Type B pancreatic cell (in vitro differentiated cells): ENCODE data around the gene STEAP1B. TPM values are rescaled to one million over a fixed set of nuclear protein-coding genes. Genes with fewer than 3 reads are reported as not detected.
"Not testable (repeated sequence)": the region's sequence is repeated elsewhere in the genome, so short reads cannot be mapped to it uniquely, and the experiment has no call there.

Experiments used
- DNase-seq: peaks from one replicate; pipeline ENCODE4 v3.0.0; 2021; ENCODE audit warnings: mixed read lengths; ENCODE audit not compliant: unreplicated experiment; ENCODE audit errors: extremely low spot score
- H3K27ac Mint-ChIP-seq: 2 replicates; pipeline ENCODE4 v1.8.0; 2021; ENCODE audit warnings: mild to moderate bottlenecking, mixed read lengths
- H3K27me3 Mint-ChIP-seq: 2 replicates; pipeline ENCODE4 v1.8.0; 2021; ENCODE audit warnings: mixed read lengths
- H3K36me3 Mint-ChIP-seq: 2 replicates; pipeline ENCODE4 v1.8.0; 2021; ENCODE audit warnings: mixed read lengths
- H3K4me1 Mint-ChIP-seq: one replicate; pipeline ENCODE4 v1.8.0; 2021; ENCODE audit warnings: mixed read lengths; ENCODE audit not compliant: unreplicated experiment
- H3K4me3 Mint-ChIP-seq: 2 replicates; pipeline ENCODE4 v1.8.0; 2021; ENCODE audit warnings: mild to moderate bottlenecking, mixed read lengths
- H3K9me3 Mint-ChIP-seq: 2 replicates; pipeline ENCODE4 v1.8.0; 2021; ENCODE audit warnings: mixed read lengths
- total RNA-seq: library from RNA; stranded (reverse); gene quantifications from 2 replicates; pipeline ENCODE4 v1.2.1, GENCODE V29; 2021; ENCODE audit warnings: low replicate concordance
- TF ChIP-seq, protein P1 (sequence below): fragments of 200-600 bp; sonication (generic); conservative IDR thresholded peaks from 2 replicates; pipeline ENCODE4 v1.5.0; 2021; ENCODE audit warnings: antibody characterized with exemption, mild to moderate bottlenecking

STEAP1B gene
- total RNA-seq, 1 donor from 2014 or later: 2.0 TPM

DNA sequence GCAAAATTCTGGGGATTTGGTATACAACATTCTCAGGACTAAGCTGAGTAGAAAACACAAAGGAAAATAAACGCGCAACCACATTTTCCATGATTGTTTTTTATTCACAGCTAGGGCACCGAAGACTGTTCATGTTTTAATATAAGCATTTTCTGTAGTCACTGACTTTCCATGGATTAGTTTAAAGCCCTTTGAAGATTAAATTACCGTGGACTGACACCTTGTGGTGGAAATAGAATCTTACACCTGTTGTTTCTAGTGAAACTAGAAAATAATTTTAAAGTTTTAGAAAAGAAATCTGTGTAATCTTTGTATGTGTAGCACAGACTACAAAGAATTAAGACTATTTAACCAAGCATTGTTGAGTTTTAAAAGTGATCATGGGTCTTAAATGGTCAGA lies 1.3 kb upstream of the STEAP1B start:
- peaks cover 34% of the 10 kb centered on the region for H3K27me3 Mint-ChIP-seq
- TF ChIP-seq, protein P1, sequence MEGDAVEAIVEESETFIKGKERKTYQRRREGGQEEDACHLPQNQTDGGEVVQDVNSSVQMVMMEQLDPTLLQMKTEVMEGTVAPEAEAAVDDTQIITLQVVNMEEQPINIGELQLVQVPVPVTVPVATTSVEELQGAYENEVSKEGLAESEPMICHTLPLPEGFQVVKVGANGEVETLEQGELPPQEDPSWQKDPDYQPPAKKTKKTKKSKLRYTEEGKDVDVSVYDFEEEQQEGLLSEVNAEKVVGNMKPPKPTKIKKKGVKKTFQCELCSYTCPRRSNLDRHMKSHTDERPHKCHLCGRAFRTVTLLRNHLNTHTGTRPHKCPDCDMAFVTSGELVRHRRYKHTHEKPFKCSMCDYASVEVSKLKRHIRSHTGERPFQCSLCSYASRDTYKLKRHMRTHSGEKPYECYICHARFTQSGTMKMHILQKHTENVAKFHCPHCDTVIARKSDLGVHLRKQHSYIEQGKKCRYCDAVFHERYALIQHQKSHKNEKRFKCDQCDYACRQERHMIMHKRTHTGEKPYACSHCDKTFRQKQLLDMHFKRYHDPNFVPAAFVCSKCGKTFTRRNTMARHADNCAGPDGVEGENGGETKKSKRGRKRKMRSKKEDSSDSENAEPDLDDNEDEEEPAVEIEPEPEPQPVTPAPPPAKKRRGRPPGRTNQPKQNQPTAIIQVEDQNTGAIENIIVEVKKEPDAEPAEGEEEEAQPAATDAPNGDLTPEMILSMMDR: peak; percentile 74
- H3K36me3 Mint-ChIP-seq, H3K9me3 Mint-ChIP-seq, DNase-seq: not testable (repeated sequence)
- peak overlapping the region; percentile 50 for H3K27ac Mint-ChIP-seq
- peaks cover 14% of the 10 kb centered on the region for H3K4me1 Mint-ChIP-seq
- peak overlapping the region; percentile 69 for H3K4me3 Mint-ChIP-seq

DNA sequence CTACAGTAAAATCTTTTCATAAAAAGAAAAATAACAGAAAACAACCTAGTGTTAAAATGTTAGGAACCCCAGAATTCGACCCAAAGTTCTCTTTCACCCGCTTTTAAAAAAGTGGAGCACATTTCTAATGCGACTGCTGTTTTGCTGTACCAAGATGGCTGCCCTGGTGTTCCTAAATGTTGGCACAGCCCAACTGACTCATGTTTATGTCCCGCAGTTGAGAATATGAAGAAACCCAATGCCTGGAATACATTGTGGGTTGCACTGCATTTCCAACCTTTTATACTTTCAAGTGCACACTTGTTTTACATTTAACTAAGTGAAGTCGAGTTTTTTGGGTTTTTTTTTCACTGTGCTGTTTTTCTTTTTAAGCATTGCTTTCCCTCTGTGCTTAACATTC lies 944 bp downstream of the STEAP1B start:
- peak overlapping the region; percentile 51 for H3K4me3 Mint-ChIP-seq
- peaks cover 14% of the 10 kb centered on the region for H3K4me1 Mint-ChIP-seq
- peaks cover 31% of the 10 kb centered on the region for H3K27me3 Mint-ChIP-seq
- no peaks in the 10 kb centered on the region for H3K36me3 Mint-ChIP-seq
- DNase-seq: no peak
- TF ChIP-seq, protein P1: no peak
- H3K9me3 Mint-ChIP-seq: no peaks in the 10 kb centered on the region
- H3K27ac Mint-ChIP-seq: no peak overlapping the region

DNA sequence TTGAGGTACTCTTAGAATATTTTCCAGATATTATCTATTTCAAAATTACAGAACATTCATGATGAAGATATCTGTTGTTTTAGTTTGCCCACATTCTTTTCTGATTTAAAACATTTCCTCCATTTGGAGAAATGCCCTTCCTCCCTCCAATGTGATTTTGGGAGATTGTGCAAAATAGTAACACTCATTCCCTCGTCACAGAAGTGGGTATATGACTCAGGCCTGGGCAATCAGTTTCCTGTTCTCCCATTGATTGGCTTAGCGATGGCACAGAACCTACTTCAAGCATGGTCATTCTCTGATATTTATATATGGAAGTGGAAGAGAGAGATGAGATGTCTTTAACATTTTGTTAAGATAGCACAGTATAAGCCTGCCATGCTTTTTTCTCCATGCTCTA lies 3.1 kb downstream of the STEAP1B start:
- H3K36me3 Mint-ChIP-seq, H3K27ac Mint-ChIP-seq, H3K4me1 Mint-ChIP-seq, DNase-seq, H3K9me3 Mint-ChIP-seq, H3K4me3 Mint-ChIP-seq: not testable (repeated sequence)
- H3K27me3 Mint-ChIP-seq: peaks cover 27% of the 10 kb centered on the region

DNA sequence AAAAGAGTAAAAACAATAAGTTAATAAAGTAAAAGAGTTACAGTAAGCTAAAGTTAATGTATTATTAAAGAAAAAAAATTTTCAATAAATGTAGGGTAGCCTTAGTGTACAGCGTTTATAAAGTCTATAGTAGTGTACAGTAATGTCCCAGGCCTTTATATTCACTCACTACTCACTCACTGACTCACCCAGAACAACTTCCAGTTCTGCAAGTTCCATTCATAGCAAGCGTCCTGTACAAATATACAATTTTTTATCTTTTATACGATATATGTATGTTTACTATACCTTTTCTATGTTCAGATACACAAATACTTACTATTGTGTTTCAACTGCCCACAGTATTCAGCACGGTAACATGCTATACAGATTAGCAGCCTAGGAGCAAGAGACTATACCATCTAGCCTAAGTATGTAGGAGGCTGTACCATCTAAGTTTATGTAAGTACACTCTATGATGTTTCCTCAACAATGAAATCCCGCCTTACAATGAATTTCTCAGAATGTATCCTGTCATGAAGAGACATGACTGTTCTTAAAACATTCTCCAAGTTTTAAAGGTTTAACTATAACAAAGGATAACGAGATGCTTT lies 3.6 kb downstream of the STEAP1B start:
- H3K9me3 Mint-ChIP-seq, H3K27ac Mint-ChIP-seq, H3K4me3 Mint-ChIP-seq, H3K4me1 Mint-ChIP-seq, H3K36me3 Mint-ChIP-seq, DNase-seq: not testable (repeated sequence)
- peaks cover 29% of the 10 kb centered on the region for H3K27me3 Mint-ChIP-seq

DNA sequence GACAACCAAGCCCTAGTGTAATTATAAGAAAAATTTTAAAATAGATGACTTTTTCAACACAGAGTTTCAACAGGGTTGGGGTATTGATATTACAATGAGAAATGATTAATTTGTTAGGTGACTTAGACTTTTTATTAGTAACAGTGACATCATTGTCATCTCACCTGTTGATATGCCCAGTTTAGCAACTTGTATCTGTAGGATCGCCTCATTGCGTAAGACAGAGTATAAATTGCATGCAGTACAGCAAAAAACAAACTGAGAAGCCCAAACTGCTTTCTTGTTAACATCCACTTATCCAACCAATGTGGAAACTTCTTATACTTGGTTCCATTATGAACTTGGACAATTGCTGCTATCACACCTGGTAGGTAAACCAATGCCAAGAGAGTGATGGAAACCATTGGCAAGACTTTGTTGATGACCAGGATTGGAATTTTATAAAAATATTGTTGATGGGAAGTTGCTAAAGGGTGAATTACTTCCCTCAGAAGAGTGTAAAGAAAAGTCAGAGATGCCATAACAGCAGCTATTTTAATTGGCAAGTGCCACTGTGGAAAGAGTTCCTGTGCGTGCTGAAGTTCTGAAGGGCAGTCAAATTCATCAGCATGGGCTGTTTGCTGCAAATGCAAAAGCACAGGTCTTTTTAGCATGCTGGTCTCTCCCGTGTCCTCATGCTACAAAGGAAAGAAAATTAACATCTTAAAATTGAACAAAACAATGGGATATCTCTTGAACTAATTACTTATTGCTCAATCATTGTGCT lies 6.6 kb downstream of the STEAP1B start:
- not testable (repeated sequence) for H3K9me3 Mint-ChIP-seq, H3K36me3 Mint-ChIP-seq, H3K27ac Mint-ChIP-seq, H3K4me1 Mint-ChIP-seq, DNase-seq, H3K4me3 Mint-ChIP-seq
- peaks cover 12% of the 10 kb centered on the region for H3K27me3 Mint-ChIP-seq

DNA sequence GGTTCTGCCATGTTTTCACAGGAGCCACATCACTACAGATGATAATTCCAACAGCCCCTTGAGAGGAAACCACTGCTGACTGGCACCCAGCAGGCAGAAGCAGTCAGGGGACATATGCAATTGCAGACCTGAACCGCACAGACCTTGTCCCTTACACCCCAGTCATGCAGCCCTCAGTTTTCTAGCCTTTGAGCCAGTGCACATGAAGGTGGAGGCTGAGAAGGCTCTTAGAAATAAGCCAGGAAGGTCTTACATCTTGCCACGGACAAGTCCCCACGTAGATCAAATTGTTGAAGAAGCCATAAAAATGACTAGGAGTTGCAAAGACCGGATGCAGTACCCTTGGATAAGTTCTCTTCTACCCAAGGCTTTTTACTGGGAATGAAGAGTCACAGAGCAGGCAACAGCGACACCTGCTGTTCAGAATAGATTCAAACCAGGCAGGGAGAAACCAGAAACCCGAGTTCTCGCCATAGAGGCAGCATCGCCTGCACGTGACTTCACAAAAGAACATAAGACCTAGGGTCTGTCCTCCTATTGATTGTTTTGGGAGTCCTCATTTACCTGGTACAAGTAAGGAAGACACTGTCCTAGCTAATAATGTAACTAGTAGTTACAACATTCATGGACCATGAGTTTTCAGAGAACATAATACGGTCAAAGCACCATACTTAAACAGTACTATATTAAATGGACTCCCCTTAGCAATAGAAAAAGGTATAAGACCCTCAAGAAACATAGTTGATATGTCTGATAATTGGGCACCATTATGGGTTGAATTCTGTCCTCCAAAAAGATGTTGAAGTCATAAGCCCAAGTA lies 11.1 kb downstream of the STEAP1B start:
- peaks cover 17% of the 10 kb centered on the region for H3K4me1 Mint-ChIP-seq
- H3K27ac Mint-ChIP-seq: no peak overlapping the region
- H3K27me3 Mint-ChIP-seq: peaks cover 3% of the 10 kb centered on the region
- no peak overlapping the region for H3K4me3 Mint-ChIP-seq
- no peaks in the 10 kb centered on the region for H3K9me3 Mint-ChIP-seq
- TF ChIP-seq, protein P1: peak; percentile 95
- no peak for DNase-seq
- no peaks in the 10 kb centered on the region for H3K36me3 Mint-ChIP-seq
